GM10266 (cell line): ENCODE measurements around the gene NDRG2.

ENCODE experiments used
- DNase-seq: peaks from one replicate; pipeline ENCODE4 v3.0.0; 2012; ENCODE audit errors: extremely low spot score
- CTCF ChIP-seq: IDR thresholded peaks from 2 replicates; pipeline ENCODE4 v1.5.1; 2012; ENCODE audit warnings: mild to moderate bottlenecking, low read depth; ENCODE audit not compliant: control insufficient read depth, insufficient read depth; ENCODE audit errors: missing control alignments

Gene NDRG2

GRCh38 chr14:21024585-21025370, at the start of gene NDRG2:
TSS of gene NDRG2 (minus strand) at chr14:21025061. CDS start at chr14:21023315, 1,746 bp downstream.
- peak; percentile 75 for DNase-seq
- TF ChIP-seq CTCF, result no peak

- no peak for DNase-seq
- TF ChIP-seq CTCF, result no peak
Observed at GRCh38 chr14:21073921-21074320, 49.1 kb upstream of the NDRG2 start.

- TF ChIP-seq CTCF, result no peak
Observed at GRCh38 chr14:21072781-21073339, 48.0 kb upstream of the NDRG2 start.

GRCh38 chr14:21072031-21072473, 47.2 kb upstream of the NDRG2 start:
- TF ChIP-seq CTCF, result no peak
- DNase-seq, result peak; percentile 38

More at GRCh38 chr14:21072781-21073339, 48.0 kb upstream of the NDRG2 start:
- DNase-seq, result no peak

GRCh38 chr14:21071225-21072030, 46.6 kb upstream of the NDRG2 start:
- no peak for TF ChIP-seq CTCF
- peak; percentile 92 for DNase-seq

GRCh38 chr14:21070610-21071224, 45.9 kb upstream of the NDRG2 start:
- no peak for TF ChIP-seq CTCF
- DNase-seq, result peak; percentile 68
